Upper lobe of left lung (tissue), 6 donors: ENCODE results near the gene OPCML. TPM values are rescaled to one million over a fixed set of nuclear protein-coding genes. Genes with fewer than 3 reads are reported as not detected.

ENCODE experiments used
- ATAC-seq, 2 donors: fragments of 200-7000 bp; cut with Tn5 transposase; one replicate each; pipeline ENCODE4 v1.9.1; 2022; ENCODE audit warnings: mild to moderate bottlenecking in 2 of 2, moderate library complexity in 2 of 2; ENCODE audit not compliant: low FRiP score in 2 of 2
- DNase-seq, 2 donors: peaks; one replicate each; pipeline ENCODE4 v3.0.0-alpha.2; 2019 to 2020
- H3K27ac ChIP-seq, 4 donors: fragments of 200-600 bp; sonication (generic); one replicate each; pipeline ENCODE4 v1.5.1; 2016 to 2019
- H3K27me3 ChIP-seq, 4 donors: fragments of 200-600 bp; sonication (generic); one replicate each; pipeline ENCODE4 v1.5.1; 2017 to 2019
- H3K36me3 ChIP-seq, 4 donors: fragments of 200-600 bp; sonication (generic); one replicate each; pipeline ENCODE4 v1.5.1; 2016 to 2019
- H3K4me1 ChIP-seq, 4 donors: fragments of 200-600 bp; sonication (generic); one replicate each; pipeline ENCODE4 v1.5.1; 2018 to 2019
- H3K4me3 ChIP-seq, 4 donors: fragments of 200-600 bp; sonication (generic); one replicate each; pipeline ENCODE4 v1.5.1; 2017 to 2019; ENCODE audit warnings: mild to moderate bottlenecking in 2 of 4, moderate library complexity in 1 of 4
- H3K9me3 ChIP-seq, 4 donors: fragments of 200-600 bp; sonication (generic); one replicate each; pipeline ENCODE4 v1.5.1; 2018 to 2019
- EP300 ChIP-seq, 4 donors: sonication (generic); formaldehyde crosslinking; IDR thresholded peaks; one replicate each; pipeline ENCODE4 v1.5.1; 2017; ENCODE audit warnings: antibody characterized with exemption in 4 of 4, control low read depth in 2 of 4
- POLR2A ChIP-seq, 4 donors: fragments of 450-650 bp; IDR thresholded peaks; one replicate each; pipeline ENCODE4 v1.5.1; 2016 to 2017; ENCODE audit warnings: antibody characterized with exemption in 4 of 4, mild to moderate bottlenecking in 2 of 4
- POLR2AphosphoS5 ChIP-seq, 2 donors: sonication (generic); formaldehyde crosslinking; IDR thresholded peaks; one replicate each; pipeline ENCODE4 v1.5.1; 2017; ENCODE audit warnings: antibody characterized with exemption in 2 of 2
- WGBS, 2 donors: methylation state at CpG; one replicate each; pipeline ENCODE4 v1.1.5; 2017 to 2018; 5-methylcytosine and 5-hydroxymethylcytosine counted together
- total RNA-seq, 6 donors: library from RNA; depleted of rRNA in 4 of 6; stranded (reverse); fragments of >200 nt in 4 of 6; gene quantifications; one replicate each; pipeline versions ENCODE4 v1.1.0 to v1.2.1, GENCODE V29; 2016 to 2021
- TF ChIP-seq, protein P1 (sequence below), 6 experiments: fragments of 450-650 bp in 4 of 6; fragments of 200-600 bp in 2 of 6; sonication (generic) in 2 of 6; IDR thresholded peaks; one replicate each; pipeline ENCODE4 v1.5.1; 2016 to 2019; ENCODE audit warnings: antibody characterized with exemption in 6 of 6
- donor health status: DM: no; HTN: no; CAD: no; lungs with moderate emphysema.
- donor health status: DM: no; HTN: yes; CAD: no; lungs with severe emphysema.

Gene OPCML
- total RNA-seq, 6 donors from 2014 or later, result 0.10 TPM; not detected in 5

DNA sequence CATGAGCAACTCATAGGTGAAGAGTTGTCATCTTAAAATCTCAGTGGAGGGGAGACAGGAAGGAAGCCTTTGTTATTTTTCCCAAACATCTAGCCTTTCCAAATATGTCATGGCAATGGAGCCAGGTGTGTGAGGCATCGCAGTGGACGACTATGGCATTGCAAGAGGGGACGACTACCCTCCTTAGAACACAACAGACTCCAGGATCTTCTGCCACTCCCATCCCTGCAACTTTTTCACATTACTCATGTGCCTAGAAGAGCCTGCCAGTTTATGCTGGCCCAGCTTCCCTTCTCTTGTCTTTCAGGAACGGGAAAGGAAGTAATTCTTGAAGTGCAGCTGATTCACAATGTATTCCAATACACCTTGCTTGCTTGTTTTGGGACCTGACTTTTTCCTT, 1008.4 kb downstream of the OPCML start:
- TF ChIP-seq POLR2A (IDR thresholded peaks at IDR 0.05) (no peak), EP300 (IDR thresholded peaks at IDR 0.05) (no peak), POLR2AphosphoS5 (IDR thresholded peaks at IDR 0.05) (no peak)
- TF ChIP-seq, protein P1, sequence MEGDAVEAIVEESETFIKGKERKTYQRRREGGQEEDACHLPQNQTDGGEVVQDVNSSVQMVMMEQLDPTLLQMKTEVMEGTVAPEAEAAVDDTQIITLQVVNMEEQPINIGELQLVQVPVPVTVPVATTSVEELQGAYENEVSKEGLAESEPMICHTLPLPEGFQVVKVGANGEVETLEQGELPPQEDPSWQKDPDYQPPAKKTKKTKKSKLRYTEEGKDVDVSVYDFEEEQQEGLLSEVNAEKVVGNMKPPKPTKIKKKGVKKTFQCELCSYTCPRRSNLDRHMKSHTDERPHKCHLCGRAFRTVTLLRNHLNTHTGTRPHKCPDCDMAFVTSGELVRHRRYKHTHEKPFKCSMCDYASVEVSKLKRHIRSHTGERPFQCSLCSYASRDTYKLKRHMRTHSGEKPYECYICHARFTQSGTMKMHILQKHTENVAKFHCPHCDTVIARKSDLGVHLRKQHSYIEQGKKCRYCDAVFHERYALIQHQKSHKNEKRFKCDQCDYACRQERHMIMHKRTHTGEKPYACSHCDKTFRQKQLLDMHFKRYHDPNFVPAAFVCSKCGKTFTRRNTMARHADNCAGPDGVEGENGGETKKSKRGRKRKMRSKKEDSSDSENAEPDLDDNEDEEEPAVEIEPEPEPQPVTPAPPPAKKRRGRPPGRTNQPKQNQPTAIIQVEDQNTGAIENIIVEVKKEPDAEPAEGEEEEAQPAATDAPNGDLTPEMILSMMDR (IDR thresholded peaks at IDR 0.05), result no peak
- H3K4me3 ChIP-seq, result no peak overlapping the region
- H3K9me3 ChIP-seq, result no peaks in the 10 kb centered on the region
- no peak for ATAC-seq
- DNase-seq, result no peak
- H3K4me1 ChIP-seq, result no peaks in the 10 kb centered on the region
- 84 to 86% methylated on average over 4 of the region's 4 CpGs for WGBS, 2 donors
- no peak overlapping the region for H3K27ac ChIP-seq
- no peaks in the 10 kb centered on the region for H3K36me3 ChIP-seq
- H3K27me3 ChIP-seq, result no peaks in the 10 kb centered on the region

DNA sequence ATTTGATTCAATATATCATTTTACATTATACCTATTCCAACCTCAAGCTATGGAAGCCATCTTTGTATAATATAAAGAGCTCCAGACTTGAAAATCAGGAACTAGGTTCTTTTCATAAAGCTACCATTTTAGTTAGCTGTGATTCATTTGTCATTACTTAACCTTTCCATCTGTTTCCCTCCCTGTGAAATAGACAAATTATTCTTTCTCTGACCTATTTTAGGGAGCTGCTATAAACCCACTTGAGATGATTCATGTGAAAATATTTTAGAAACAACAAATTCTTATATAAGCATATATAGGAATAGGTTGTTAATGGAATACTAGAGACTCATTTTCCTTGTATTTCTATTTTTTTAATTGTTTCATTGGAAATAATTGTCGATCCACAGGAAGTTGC, 1012.1 kb downstream of the OPCML start:
- 85 to 97% methylated on average over 1 of the region's 1 CpG for WGBS, 2 donors
- Histone ChIP-seq H3K9me3 (no peaks in the 10 kb centered on the region), H3K27me3 (no peaks in the 10 kb centered on the region), H3K4me3 (no peak overlapping the region), H3K27ac (no peak overlapping the region), H3K4me1 (no peaks in the 10 kb centered on the region), H3K36me3 (no peaks in the 10 kb centered on the region)
- DNase-seq (no peak), ATAC-seq (no peak)
- TF ChIP-seq POLR2AphosphoS5 (IDR thresholded peaks at IDR 0.05) (no peak), POLR2A (IDR thresholded peaks at IDR 0.05) (no peak), EP300 (IDR thresholded peaks at IDR 0.05) (no peak)
- TF ChIP-seq, protein P1 (IDR thresholded peaks at IDR 0.05), result no peak

DNA sequence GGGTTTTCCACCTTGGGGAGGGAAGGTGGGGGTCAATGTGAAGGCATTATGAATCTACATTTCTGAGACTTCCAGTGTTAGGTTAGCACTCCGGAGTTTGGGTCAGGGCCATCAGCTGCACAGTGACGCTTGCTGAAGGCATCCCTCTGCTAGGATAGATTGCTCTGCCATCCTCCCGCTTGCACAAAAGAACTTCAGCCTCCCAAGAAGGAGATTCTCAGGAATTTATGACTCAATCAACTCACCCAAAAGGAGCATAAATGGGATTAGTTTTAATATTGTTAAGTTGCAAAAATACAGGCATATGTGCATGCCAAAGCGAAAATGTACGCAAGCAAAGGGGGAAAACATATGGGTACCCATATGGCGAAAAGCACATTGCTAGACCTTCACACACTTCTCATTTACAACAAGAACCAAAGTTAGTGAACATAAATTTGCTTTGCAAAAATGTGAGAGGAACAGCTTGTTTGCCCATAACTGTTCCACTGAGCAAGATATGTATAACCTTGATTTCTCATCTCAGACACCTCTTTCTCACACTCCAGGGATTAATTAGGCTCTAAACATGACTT, 1013.0 kb downstream of the OPCML start:
- Histone ChIP-seq H3K4me3 (no peak overlapping the region), H3K27me3 (no peaks in the 10 kb centered on the region), H3K4me1 (no peaks in the 10 kb centered on the region), H3K27ac (no peak overlapping the region), H3K36me3 (no peaks in the 10 kb centered on the region), H3K9me3 (no peaks in the 10 kb centered on the region)
- DNase-seq (no peak), ATAC-seq (no peak)
- TF ChIP-seq POLR2A (IDR thresholded peaks at IDR 0.05), result no peak
- TF ChIP-seq EP300 (IDR thresholded peaks at IDR 0.05), result no peak
- TF ChIP-seq, protein P1 (IDR thresholded peaks at IDR 0.05), result no peak
- no peak for TF ChIP-seq POLR2AphosphoS5 (IDR thresholded peaks at IDR 0.05)
- 78 to 82% methylated on average over 6 of the region's 6 CpGs for WGBS, 2 donors

DNA sequence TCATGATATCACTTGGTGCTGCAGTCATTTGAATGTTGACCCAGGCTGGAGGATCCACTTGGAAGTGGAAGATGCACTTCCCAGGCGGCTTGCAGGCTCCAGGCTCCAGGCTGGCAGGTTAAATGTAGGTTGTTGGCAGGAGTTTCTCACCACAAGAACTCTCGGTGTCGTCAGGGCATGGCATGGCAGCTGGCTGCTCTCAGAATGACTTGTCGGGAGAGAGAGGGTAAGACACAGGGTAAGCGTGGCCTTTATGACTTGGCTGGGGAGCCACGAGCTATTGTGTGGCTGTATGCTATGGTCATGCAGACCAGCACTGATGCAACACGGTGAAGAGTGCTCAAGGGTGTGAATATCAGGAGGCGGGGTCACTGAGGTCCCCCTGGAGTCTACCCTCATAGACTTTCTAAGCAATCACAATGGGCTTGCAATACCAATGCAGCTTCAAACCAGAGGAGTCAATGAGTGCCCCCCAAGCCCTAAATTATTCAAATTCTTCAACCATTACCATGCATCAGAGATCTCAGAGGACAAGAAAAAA, 1027.7 kb downstream of the OPCML start:
- Histone ChIP-seq H3K27me3 (no peaks in the 10 kb centered on the region), H3K4me1 (no peaks in the 10 kb centered on the region), H3K9me3 (no peaks in the 10 kb centered on the region), H3K4me3 (no peak overlapping the region), H3K27ac (no peak overlapping the region), H3K36me3 (no peaks in the 10 kb centered on the region)
- ATAC-seq (no peak), DNase-seq (no peak)
- TF ChIP-seq POLR2A (IDR thresholded peaks at IDR 0.05), result no peak
- TF ChIP-seq, protein P1 (IDR thresholded peaks at IDR 0.05), result no peak
- TF ChIP-seq POLR2AphosphoS5 (IDR thresholded peaks at IDR 0.05), result no peak
- no peak for TF ChIP-seq EP300 (IDR thresholded peaks at IDR 0.05)
- 62 to 74% methylated on average over 2 to 8 of the region's 8 CpGs for WGBS, 2 donors

DNA sequence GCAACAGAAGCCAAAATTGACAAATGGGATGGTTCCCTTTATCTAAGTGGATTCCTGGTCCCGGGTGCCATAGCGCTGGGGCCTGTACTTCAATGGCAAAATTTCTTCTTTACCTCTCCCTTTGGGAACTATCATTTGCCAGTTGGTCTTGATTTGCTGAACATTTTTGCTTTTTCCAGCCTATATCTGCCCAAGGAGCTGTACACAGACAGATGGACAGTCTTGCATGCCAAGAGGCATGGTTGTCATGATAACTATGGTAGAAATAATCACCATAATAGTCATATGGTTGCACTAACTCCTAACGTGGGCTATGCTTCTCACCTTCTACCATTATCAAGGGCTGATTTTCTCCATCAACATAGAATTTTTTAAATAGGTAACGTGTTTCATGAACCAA, 1030.9 kb downstream of the OPCML start:
- no peaks in the 10 kb centered on the region for H3K27me3 ChIP-seq
- no peaks in the 10 kb centered on the region for H3K9me3 ChIP-seq
- H3K27ac ChIP-seq, result no peak overlapping the region
- no peak for ATAC-seq
- WGBS, 2 donors, result 80 to 88% methylated on average over 4 of the region's 4 CpGs
- TF ChIP-seq EP300 (IDR thresholded peaks at IDR 0.05), result no peak
- TF ChIP-seq, protein P1 (IDR thresholded peaks at IDR 0.05), result no peak
- TF ChIP-seq POLR2A (IDR thresholded peaks at IDR 0.05), result no peak
- no peak for TF ChIP-seq POLR2AphosphoS5 (IDR thresholded peaks at IDR 0.05)
- no peaks in the 10 kb centered on the region for H3K36me3 ChIP-seq
- no peak for DNase-seq
- no peak overlapping the region for H3K4me3 ChIP-seq
- H3K4me1 ChIP-seq, result no peaks in the 10 kb centered on the region
